ENCODE data around the gene TGFB1. TPM values are rescaled to one million over a fixed set of nuclear protein-coding genes. Genes with fewer than 3 reads are reported as not detected.

The TGFB1 gene
- total RNA-seq, 1 donor from 2014 or later = 3.4 TPM

DNA sequence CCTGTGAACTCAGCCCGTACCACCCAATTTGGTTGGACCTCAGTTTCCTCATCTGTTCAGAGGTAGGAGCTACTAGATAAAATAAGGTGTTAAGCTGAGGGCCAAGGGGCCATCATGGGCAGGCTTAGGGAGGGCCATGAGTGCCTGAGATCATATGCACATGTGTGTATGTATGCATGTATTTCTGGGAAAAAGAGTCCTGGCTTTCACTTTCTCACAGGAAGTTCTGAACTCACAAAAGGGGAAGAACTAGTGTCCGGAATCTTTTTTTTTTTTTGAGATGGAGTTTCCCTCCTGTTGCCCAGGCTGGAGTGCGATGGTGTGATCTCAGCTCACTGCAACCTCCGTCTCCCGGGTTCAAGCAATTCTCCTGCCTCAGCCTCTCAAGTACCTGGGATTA, 18.9 kb downstream of the TGFB1 start:
- no peak for DNase-seq (ENCODE audit: extremely low spot score, unreplicated experiment)
- no peaks in the 10 kb centered on the region for H3K4me1 Mint-ChIP-seq (ENCODE audit: unreplicated experiment)
- no peaks in the 10 kb centered on the region for H3K36me3 Mint-ChIP-seq
- H3K4me3 Mint-ChIP-seq = no peak overlapping the region
- TF ChIP-seq, protein P1, sequence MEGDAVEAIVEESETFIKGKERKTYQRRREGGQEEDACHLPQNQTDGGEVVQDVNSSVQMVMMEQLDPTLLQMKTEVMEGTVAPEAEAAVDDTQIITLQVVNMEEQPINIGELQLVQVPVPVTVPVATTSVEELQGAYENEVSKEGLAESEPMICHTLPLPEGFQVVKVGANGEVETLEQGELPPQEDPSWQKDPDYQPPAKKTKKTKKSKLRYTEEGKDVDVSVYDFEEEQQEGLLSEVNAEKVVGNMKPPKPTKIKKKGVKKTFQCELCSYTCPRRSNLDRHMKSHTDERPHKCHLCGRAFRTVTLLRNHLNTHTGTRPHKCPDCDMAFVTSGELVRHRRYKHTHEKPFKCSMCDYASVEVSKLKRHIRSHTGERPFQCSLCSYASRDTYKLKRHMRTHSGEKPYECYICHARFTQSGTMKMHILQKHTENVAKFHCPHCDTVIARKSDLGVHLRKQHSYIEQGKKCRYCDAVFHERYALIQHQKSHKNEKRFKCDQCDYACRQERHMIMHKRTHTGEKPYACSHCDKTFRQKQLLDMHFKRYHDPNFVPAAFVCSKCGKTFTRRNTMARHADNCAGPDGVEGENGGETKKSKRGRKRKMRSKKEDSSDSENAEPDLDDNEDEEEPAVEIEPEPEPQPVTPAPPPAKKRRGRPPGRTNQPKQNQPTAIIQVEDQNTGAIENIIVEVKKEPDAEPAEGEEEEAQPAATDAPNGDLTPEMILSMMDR (conservative IDR thresholded peaks at IDR 0.05) = no peak
- H3K27ac Mint-ChIP-seq = no peak overlapping the region
- H3K27me3 Mint-ChIP-seq = peaks cover 7% of the 10 kb centered on the region
- no peaks in the 10 kb centered on the region for H3K9me3 Mint-ChIP-seq

DNA sequence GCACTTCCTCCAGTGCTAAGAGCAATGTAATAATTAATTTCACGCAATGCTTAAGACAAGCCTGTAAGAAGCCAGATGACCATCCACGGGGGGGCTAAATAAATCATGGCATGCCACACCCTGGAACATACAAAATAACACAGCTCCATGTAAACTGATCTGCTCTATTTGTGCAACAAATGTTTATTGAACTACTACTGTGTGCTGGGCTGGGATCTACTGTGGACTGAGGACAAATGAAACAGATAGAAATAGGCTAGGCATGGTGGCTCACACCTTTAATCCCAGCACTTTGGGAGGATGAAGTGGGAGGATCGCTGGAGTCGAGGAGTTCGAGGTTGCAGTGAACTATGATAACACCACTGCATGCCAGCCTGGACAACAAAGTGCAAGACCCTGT, 21.3 kb downstream of the TGFB1 start:
- Mint-ChIP-seq H3K4me3 (no peak overlapping the region), H3K36me3 (no peaks in the 10 kb centered on the region), H3K27me3 (peaks cover 15% of the 10 kb centered on the region), H3K9me3 (no peaks in the 10 kb centered on the region), H3K27ac (no peak overlapping the region), H3K4me1 (ENCODE audit: unreplicated experiment) (peaks cover 12% of the 10 kb centered on the region)
- TF ChIP-seq, protein P1 (conservative IDR thresholded peaks at IDR 0.05) = no peak
- DNase-seq (ENCODE audit: extremely low spot score, unreplicated experiment) = no peak

DNA sequence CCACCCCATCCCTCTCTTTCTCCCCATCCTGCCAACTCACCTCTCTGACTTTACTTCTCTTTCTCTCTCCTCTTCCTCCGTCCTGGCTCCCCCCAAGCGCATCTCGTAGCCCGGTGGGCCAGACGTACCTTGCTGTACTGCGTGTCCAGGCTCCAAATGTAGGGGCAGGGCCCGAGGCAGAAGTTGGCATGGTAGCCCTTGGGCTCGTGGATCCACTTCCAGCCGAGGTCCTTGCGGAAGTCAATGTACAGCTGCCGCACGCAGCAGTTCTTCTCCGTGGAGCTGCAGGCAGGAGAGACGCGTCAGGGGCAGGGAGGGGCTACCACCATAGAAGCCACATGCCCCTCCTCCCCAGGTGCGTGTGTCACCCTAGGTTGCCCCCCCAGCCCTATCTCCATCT, 21.7 kb downstream of the TGFB1 start:
- Mint-ChIP-seq H3K4me1 (ENCODE audit: unreplicated experiment) (peaks cover 14% of the 10 kb centered on the region), H3K36me3 (no peaks in the 10 kb centered on the region), H3K27ac (no peak overlapping the region), H3K27me3 (peaks cover 17% of the 10 kb centered on the region), H3K4me3 (no peak overlapping the region), H3K9me3 (no peaks in the 10 kb centered on the region)
- TF ChIP-seq, protein P1 (conservative IDR thresholded peaks at IDR 0.05) = no peak
- no peak for DNase-seq (ENCODE audit: extremely low spot score, unreplicated experiment)

DNA sequence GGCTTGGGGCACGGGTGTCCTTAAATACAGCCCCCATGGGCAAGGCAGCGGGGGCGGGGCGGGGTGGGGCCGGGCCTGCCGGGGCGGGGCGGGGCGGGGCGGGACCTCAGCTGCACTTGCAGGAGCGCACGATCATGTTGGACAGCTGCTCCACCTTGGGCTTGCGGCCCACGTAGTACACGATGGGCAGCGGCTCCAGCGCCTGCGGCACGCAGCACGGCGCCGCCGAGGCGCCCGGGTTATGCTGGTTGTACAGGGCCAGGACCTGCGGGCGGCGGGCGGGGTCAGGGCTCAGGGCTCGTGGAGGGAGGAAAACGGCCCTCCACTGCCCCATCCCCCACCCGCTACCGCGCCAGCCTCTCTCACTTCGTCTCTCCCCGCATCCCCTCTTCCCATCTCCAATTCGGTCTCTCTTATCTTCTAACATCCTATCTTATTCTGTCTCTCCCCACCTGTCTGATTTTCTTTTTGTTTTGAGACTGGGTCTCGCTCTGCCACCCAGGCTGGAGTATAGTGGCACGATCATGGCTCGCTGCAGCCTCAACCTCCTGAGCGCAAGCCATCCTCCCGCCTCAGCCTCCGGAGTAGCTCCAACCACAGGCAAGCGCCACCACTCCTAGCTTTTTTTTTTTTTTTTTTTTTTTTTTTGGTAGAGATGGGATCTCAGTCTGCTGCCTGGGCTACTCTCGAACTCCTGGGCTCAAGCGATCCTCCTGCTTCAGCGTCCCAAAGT, 22.6 kb downstream of the TGFB1 start:
- Mint-ChIP-seq H3K4me3 (no peak overlapping the region), H3K27me3 (peaks cover 26% of the 10 kb centered on the region), H3K9me3 (no peaks in the 10 kb centered on the region), H3K27ac (peak overlapping the region; percentile 1), H3K36me3 (no peaks in the 10 kb centered on the region), H3K4me1 (ENCODE audit: unreplicated experiment) (peaks cover 21% of the 10 kb centered on the region)
- TF ChIP-seq, protein P1 (conservative IDR thresholded peaks at IDR 0.05) = no peak
- DNase-seq (ENCODE audit: extremely low spot score, unreplicated experiment) = no peak

DNA sequence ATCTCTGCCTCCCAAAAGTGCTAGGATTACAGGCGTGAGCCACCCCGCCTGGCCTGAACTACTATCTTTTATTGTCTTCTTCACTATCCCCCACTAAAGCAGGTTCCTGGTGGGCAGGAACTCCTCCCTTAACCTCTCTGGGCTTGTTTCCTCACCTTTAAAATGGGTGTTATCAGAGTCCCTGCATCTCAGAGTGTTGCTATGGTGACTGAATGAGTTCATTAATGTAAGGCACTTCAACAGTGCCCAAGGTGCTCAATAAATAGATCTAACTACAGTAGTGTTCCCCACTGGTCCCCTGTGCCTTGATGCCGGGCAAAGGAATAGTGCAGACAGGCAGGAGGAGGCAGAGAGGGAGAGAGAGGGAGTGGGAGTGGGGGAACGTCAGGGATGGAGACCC, 23.2 kb downstream of the TGFB1 start:
- no peak overlapping the region for H3K4me3 Mint-ChIP-seq

More for the DNA sequence above, 23.2 kb downstream of the TGFB1 start:
- no peaks in the 10 kb centered on the region for H3K9me3 Mint-ChIP-seq
- no peaks in the 10 kb centered on the region for H3K36me3 Mint-ChIP-seq
- DNase-seq (ENCODE audit: extremely low spot score, unreplicated experiment) = no peak
- TF ChIP-seq, protein P1 (conservative IDR thresholded peaks at IDR 0.05) = no peak
- H3K27me3 Mint-ChIP-seq = peaks cover 27% of the 10 kb centered on the region
- no peak overlapping the region for H3K27ac Mint-ChIP-seq
- H3K4me1 Mint-ChIP-seq (ENCODE audit: unreplicated experiment) = peaks cover 24% of the 10 kb centered on the region

Data from type B pancreatic cell (in vitro differentiated cells).